Fibroblast of lung (primary cell): ENCODE measurements around the gene CLDN9. TPM values are rescaled to one million over a fixed set of nuclear protein-coding genes. Genes with fewer than 3 reads are reported as not detected.
A peak's percentile ranks its signal among the peaks of the same experiment; 100 is the strongest.

Experiments used
- DNase-seq, 2 donors: peaks; one replicate each; pipeline versions ENCODE4 v3.0.0 to v3.0.0-alpha.2; 2010; ENCODE audit warnings: low read depth in 2 of 2
- H2AFZ ChIP-seq: 2 replicates; pipeline ENCODE4 v1.5.1; 2012; ENCODE audit warnings: low read length, control low read depth, inconsistent platforms
- H3K27ac ChIP-seq: 2 replicates; pipeline ENCODE4 v1.5.1; 2011; ENCODE audit warnings: low read length, control low read depth; ENCODE audit not compliant: insufficient read depth
- H3K27me3 ChIP-seq: 2 replicates; pipeline ENCODE4 v1.5.1; 2011; ENCODE audit warnings: mild to moderate bottlenecking, low read length; ENCODE audit not compliant: control insufficient read depth, insufficient read depth
- H3K36me3 ChIP-seq: 2 replicates; pipeline ENCODE4 v1.5.1; 2011; ENCODE audit warnings: low read length; ENCODE audit not compliant: control insufficient read depth, insufficient read depth
- H3K4me1 ChIP-seq: 2 replicates; pipeline ENCODE4 v1.5.1; 2011; ENCODE audit warnings: low read length; ENCODE audit not compliant: control insufficient read depth, insufficient read depth; ENCODE audit errors: extremely low read depth
- H3K4me2 ChIP-seq: 2 replicates; pipeline ENCODE4 v1.5.1; 2011; ENCODE audit warnings: low read length, control low read depth; ENCODE audit not compliant: insufficient read depth; ENCODE audit errors: extremely low read depth
- H3K4me3 ChIP-seq, 4 experiments: fragments of 200-600 bp in 1 of 4; sonication (generic) in 1 of 4; replicated peaks in 1 of 4; 2 replicates each; pipeline ENCODE4 v1.5.1; 2011 to 2016; ENCODE audit warnings: low read length in 4 of 4, low read depth in 3 of 4, mild to moderate bottlenecking in 3 of 4, control low read depth in 2 of 4, inconsistent platforms in 1 of 4, mixed read lengths in 1 of 4; ENCODE audit not compliant: insufficient read depth in 1 of 4; ENCODE audit errors: control extremely low read depth in 1 of 4
- H3K79me2 ChIP-seq: 2 replicates; pipeline ENCODE4 v1.5.1; 2012; ENCODE audit warnings: mild to moderate bottlenecking, low read length, inconsistent platforms; ENCODE audit not compliant: control insufficient read depth, insufficient read depth
- H3K9ac ChIP-seq: 2 replicates; pipeline ENCODE4 v1.5.1; 2011; ENCODE audit warnings: mild to moderate bottlenecking, low read length, control low read depth; ENCODE audit not compliant: insufficient read depth
- H3K9me3 ChIP-seq: 2 replicates; pipeline ENCODE4 v1.5.1; 2012; ENCODE audit warnings: low read depth, low read length; ENCODE audit not compliant: control insufficient read depth, insufficient read depth
- H4K20me1 ChIP-seq: 2 replicates; pipeline ENCODE4 v1.5.1; 2011; ENCODE audit warnings: low read length; ENCODE audit not compliant: control insufficient read depth, insufficient read depth; ENCODE audit errors: extremely low read depth
- EZH2 ChIP-seq: IDR thresholded peaks from 2 replicates; pipeline ENCODE4 v1.5.1; 2012; ENCODE audit warnings: low read length, control low read depth, mild to moderate bottlenecking; ENCODE audit errors: missing control alignments
- polyA plus RNA-seq, 2 donors: library from polyadenylated mRNA; depleted of rRNA in 1 of 2; stranded (reverse) in 1 of 2; unstranded in 1 of 2; fragments of >200 nt; gene quantifications; 2 replicates each; pipeline ENCODE4 v1.2.1, GENCODE V29; 2011 to 2012; ENCODE audit warnings: missing spikeins in 1 of 2
- total RNA-seq: library from RNA; depleted of rRNA; stranded (reverse); fragments of >200 nt; gene quantifications from 2 replicates; pipeline ENCODE4 v1.2.1, GENCODE V29; 2014
- TF ChIP-seq, protein P1 (sequence below), 2 donors: IDR thresholded peaks in 1 of 2; conservative IDR thresholded peaks in 1 of 2; 1 replicate in 1 of 2; 2 replicates in 1 of 2; pipeline ENCODE4 v1.5.1; 2011 to 2012; ENCODE audit warnings: low read length in 2 of 2, control low read depth in 1 of 2, inconsistent platforms in 1 of 2, low read depth in 1 of 2, mild to moderate bottlenecking in 1 of 2

Gene CLDN9
- total and polyA plus RNA-seq, 2 donors (not counting 1 experiment from before 2014, with no cell fraction given): not detected

DNA sequence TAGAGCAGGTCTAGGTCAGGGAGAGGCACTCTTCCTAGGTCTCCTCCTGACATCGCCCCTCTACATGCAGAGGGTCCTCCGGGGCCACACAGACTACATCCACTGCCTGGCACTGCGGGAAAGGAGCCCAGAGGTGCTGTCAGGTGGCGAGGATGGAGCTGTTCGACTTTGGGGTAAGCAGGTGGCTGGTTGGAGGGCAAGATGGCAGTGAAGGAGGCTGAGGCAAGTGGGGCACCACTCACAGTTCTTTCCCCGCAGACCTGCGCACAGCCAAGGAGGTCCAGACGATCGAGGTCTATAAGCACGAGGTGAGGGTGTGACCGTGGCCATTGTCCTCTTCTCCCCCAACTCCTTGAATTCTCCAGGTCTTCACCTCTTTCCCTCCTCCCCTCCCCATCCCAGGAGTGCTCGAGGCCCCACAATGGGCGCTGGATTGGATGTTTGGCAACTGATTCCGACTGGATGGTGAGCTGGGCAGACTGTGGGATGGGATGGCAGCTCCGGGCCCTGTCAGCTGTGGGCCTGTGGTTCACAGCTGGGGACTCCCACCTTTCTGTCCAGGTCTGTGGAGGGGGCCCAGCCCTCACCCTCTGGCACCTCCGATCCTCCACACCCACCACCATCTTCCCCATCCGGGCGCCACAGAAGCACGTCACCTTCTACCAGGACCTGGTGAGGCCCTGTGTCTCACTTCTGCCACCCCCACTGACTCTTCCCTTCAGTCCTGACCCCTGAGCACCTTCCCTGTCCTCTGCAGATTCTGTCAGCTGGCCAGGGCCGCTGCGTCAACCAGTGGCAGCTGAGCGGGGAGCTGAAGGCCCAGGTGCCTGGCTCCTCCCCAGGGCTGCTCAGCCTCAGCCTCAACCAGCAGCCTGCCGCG is 14.1 kb downstream of the CLDN9 start:
- peaks cover 21% of the 10 kb centered on the region for H3K36me3 ChIP-seq
- H3K27me3 ChIP-seq: peaks cover 5% of the 10 kb centered on the region
- no peak overlapping the region for H3K4me3 ChIP-seq
- H3K4me1 ChIP-seq: peaks cover 7% of the 10 kb centered on the region
- H3K79me2 ChIP-seq: peaks cover 2% of the 10 kb centered on the region
- no peak overlapping the region for H3K27ac ChIP-seq
- H3K9ac ChIP-seq: no peak overlapping the region
- no peak overlapping the region for H3K4me2 ChIP-seq
- peaks cover 2% of the 10 kb centered on the region for H4K20me1 ChIP-seq
- TF ChIP-seq EZH2: no peak
- TF ChIP-seq, protein P1, sequence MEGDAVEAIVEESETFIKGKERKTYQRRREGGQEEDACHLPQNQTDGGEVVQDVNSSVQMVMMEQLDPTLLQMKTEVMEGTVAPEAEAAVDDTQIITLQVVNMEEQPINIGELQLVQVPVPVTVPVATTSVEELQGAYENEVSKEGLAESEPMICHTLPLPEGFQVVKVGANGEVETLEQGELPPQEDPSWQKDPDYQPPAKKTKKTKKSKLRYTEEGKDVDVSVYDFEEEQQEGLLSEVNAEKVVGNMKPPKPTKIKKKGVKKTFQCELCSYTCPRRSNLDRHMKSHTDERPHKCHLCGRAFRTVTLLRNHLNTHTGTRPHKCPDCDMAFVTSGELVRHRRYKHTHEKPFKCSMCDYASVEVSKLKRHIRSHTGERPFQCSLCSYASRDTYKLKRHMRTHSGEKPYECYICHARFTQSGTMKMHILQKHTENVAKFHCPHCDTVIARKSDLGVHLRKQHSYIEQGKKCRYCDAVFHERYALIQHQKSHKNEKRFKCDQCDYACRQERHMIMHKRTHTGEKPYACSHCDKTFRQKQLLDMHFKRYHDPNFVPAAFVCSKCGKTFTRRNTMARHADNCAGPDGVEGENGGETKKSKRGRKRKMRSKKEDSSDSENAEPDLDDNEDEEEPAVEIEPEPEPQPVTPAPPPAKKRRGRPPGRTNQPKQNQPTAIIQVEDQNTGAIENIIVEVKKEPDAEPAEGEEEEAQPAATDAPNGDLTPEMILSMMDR (conservative IDR thresholded peaks at IDR 0.05 in 1 of 2, IDR thresholded peaks at IDR 0.05 in 1 of 2; ENCODE audit: low read depth in 1 of 2, low read length in 2 of 2): no peak
- H2AFZ ChIP-seq: no peak overlapping the region
- DNase-seq: no peak
- no peaks in the 10 kb centered on the region for H3K9me3 ChIP-seq

DNA sequence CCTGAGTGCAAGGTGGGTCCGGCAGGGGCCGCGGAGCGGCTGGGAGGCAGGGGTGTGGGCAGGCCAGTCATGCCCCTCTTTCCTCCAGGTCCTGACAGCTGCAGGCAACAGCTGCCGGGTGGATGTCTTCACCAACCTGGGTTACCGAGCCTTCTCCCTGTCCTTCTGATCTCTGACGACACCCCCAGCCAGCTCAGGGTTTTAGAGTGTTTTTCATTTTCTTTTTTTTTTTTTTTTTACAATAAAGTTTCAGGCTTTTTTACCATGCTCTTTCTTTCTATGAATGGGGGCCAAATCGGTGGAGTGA is 14.7 kb downstream of the CLDN9 start:
- peaks cover 2% of the 10 kb centered on the region for H3K79me2 ChIP-seq
- TF ChIP-seq, protein P1 (conservative IDR thresholded peaks at IDR 0.05 in 1 of 2, IDR thresholded peaks at IDR 0.05 in 1 of 2; ENCODE audit: low read depth in 1 of 2, low read length in 2 of 2): no peak
- TF ChIP-seq EZH2: no peak
- no peaks in the 10 kb centered on the region for H3K9me3 ChIP-seq
- peaks cover 9% of the 10 kb centered on the region for H3K27me3 ChIP-seq
- H3K36me3 ChIP-seq: peaks cover 21% of the 10 kb centered on the region
- H3K9ac ChIP-seq: no peak overlapping the region
- peaks cover 6% of the 10 kb centered on the region for H3K4me1 ChIP-seq
- no peak overlapping the region for H3K4me2 ChIP-seq
- H3K27ac ChIP-seq: no peak overlapping the region
- no peak overlapping the region for H3K4me3 ChIP-seq
- no peak overlapping the region for H2AFZ ChIP-seq
- DNase-seq: no peak
- peaks cover 2% of the 10 kb centered on the region for H4K20me1 ChIP-seq

DNA sequence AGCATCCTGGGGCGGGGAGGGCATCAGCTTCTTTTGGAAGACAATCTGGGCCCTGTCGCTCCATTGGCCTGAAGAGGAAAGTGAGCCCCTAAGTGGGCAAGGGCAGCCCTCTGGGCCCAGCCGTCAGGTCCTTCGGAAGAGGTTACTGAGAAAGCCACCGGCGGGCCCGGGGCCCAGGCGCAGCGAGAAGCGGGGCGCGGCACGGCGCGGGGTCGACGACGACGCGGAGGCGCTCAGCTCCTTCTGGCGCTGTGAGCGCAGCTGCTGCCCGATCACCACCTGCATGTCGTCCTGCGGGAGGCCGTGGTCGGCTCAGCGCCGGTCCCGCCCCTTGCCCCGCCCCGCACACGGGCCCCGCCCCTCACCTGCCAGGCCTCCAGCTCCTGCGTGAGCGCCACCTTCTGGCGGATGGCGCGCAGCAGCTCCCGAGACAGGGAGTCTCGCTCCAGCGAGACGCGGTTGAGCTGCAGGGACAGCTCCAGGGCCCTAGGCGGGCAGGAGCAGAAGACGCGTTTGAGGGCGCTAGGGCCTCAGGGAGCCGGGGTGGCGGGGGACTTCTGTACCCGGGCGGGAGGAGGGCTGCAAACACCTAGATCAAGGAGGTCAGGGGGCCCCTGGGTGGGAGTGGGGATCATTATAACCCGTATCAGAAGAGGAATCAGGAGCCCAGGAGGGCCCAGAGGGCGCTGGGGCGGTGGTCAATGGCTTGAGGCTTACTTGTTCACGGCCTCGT is 15.4 kb downstream of the CLDN9 start:
- Histone ChIP-seq H2AFZ (no peak overlapping the region), H4K20me1 (peaks cover 2% of the 10 kb centered on the region), H3K9me3 (no peaks in the 10 kb centered on the region), H3K4me3 (no peak overlapping the region), H3K9ac (no peak overlapping the region), H3K4me2 (no peak overlapping the region), H3K4me1 (no peaks in the 10 kb centered on the region), H3K27me3 (peaks cover 9% of the 10 kb centered on the region), H3K27ac (no peak overlapping the region), H3K36me3 (peaks cover 16% of the 10 kb centered on the region), H3K79me2 (no peaks in the 10 kb centered on the region)
- peak; percentile 57 to 61 for DNase-seq
- no peak for TF ChIP-seq EZH2
- TF ChIP-seq, protein P1 (conservative IDR thresholded peaks at IDR 0.05 in 1 of 2, IDR thresholded peaks at IDR 0.05 in 1 of 2; ENCODE audit: low read depth in 1 of 2, low read length in 2 of 2): peak; percentile 24 to 57
